ENCODE measurements around the gene CYB5A. TPM values are rescaled to one million over a fixed set of nuclear protein-coding genes. Genes with fewer than 3 reads are reported as not detected.
A peak's percentile ranks its signal among the peaks of the same experiment; 100 is the strongest.
"Not testable (repeated sequence)": the region's sequence is repeated elsewhere in the genome, so short reads cannot be mapped to it uniquely, and the experiment has no call there.

Gene CYB5A
- total RNA-seq, 4 donors from 2014 or later: 232 to 490 (median 267) TPM

DNA sequence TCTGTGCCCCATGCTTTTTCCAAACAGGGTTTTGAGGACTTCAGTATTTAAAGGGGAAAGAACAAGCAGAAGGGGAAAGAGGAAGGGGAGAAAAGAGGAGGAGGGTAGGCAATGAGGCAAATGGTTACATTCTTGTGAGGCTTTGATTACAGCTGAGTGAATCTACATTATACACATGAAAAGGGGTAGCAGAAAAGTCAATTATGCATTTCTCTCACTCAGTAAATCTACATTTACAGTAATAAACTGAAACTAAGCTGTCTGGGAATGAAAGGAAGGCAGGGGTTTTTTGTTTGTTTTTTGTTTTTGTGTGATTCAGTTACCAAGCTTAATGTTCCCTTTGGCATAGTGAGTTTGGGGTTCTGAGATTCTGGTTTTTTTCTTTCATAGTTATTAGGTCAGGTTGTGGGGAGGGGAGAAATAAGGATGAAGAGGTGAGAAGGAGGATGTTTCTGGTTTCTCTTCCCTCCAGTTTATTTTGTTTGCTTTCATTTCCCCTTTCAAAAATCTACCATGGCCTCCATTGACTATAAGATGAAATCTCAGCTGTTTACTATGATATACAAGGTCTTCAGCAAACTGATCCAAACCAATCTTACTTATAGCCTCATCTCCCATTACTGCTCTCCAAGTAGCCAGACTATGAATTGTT, 42.6 kb upstream of the CYB5A start:
- Histone ChIP-seq H3K27ac (no peak overlapping the region), H3K4me3 (no peak overlapping the region), H3K4me1 (no peaks in the 10 kb centered on the region), H3K27me3 (no peaks in the 10 kb centered on the region), H3K36me3 (no peaks in the 10 kb centered on the region), H3K9me3 (no peaks in the 10 kb centered on the region)
- no peak for DNase-seq (ENCODE audit: low spot score in 2 of 2)
- TF ChIP-seq EP300 (IDR thresholded peaks at IDR 0.05) (no peak), POLR2A (IDR thresholded peaks at IDR 0.05) (no peak)
- TF ChIP-seq, protein P1, sequence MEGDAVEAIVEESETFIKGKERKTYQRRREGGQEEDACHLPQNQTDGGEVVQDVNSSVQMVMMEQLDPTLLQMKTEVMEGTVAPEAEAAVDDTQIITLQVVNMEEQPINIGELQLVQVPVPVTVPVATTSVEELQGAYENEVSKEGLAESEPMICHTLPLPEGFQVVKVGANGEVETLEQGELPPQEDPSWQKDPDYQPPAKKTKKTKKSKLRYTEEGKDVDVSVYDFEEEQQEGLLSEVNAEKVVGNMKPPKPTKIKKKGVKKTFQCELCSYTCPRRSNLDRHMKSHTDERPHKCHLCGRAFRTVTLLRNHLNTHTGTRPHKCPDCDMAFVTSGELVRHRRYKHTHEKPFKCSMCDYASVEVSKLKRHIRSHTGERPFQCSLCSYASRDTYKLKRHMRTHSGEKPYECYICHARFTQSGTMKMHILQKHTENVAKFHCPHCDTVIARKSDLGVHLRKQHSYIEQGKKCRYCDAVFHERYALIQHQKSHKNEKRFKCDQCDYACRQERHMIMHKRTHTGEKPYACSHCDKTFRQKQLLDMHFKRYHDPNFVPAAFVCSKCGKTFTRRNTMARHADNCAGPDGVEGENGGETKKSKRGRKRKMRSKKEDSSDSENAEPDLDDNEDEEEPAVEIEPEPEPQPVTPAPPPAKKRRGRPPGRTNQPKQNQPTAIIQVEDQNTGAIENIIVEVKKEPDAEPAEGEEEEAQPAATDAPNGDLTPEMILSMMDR (IDR thresholded peaks at IDR 0.05): no peak

DNA sequence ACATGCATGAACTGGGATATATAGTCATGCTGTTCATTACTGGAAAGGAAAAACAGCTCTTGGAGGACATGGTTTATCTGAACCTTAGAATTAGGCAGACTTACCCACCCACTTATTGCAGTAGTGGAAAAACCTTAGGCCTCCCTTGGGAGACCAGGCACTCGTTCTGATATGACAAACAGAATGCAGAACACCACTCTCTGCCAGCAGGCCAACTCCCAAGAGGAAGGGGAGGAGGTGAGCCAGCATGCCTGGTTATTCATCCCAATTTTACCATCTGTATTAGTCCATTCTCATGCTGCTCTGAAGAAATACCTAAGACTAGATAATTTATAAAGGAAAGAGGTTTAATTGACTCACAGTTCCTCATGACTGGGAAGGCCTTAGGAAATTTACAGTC, 41.3 kb upstream of the CYB5A start:
- 53 to 56% methylated on average over 1 of the region's 1 CpG for WGBS, 2 donors
- TF ChIP-seq, protein P1 (IDR thresholded peaks at IDR 0.05): no peak
- no peak for TF ChIP-seq POLR2A (IDR thresholded peaks at IDR 0.05)
- no peak for TF ChIP-seq EP300 (IDR thresholded peaks at IDR 0.05)
- Histone ChIP-seq H3K27me3 (no peaks in the 10 kb centered on the region), H3K36me3 (no peaks in the 10 kb centered on the region), H3K27ac (no peak overlapping the region), H3K4me1 (no peaks in the 10 kb centered on the region), H3K4me3 (no peak overlapping the region), H3K9me3 (no peaks in the 10 kb centered on the region)
- DNase-seq (ENCODE audit: low spot score in 2 of 2): no peak

DNA sequence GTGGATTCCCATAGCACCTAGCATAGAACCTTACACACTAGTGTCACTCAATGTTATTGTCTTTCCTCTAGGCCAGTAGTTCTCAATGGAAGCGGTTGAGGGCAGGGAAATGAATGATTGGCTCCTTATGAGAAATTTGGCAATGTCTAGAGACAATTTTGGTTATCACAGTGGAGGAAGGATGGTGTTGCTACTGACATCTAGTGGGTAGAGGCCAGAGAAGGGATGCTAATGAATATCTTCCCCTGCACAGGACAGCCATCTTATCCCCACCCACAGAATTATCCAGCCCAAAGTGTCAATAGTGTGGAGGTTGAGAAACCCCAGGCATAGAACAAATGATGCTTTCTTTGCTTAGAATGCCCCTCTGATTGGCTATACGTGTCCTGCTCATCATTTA, 39.6 kb upstream of the CYB5A start:
- 42 to 53% methylated on average over 2 of the region's 2 CpGs for WGBS, 2 donors
- no peaks in the 10 kb centered on the region for H3K4me1 ChIP-seq
- no peak overlapping the region for H3K27ac ChIP-seq
- TF ChIP-seq POLR2A (IDR thresholded peaks at IDR 0.05): no peak
- TF ChIP-seq EP300 (IDR thresholded peaks at IDR 0.05): no peak
- TF ChIP-seq, protein P1 (IDR thresholded peaks at IDR 0.05): peak in 3 of 5 experiments; percentile 22 to 56 (median 51)
- H3K4me3 ChIP-seq: no peak overlapping the region
- peak in 1 of 2 donors; percentile 22 for DNase-seq (ENCODE audit: low spot score in 2 of 2)
- H3K9me3 ChIP-seq: no peaks in the 10 kb centered on the region
- H3K36me3 ChIP-seq: no peaks in the 10 kb centered on the region
- no peaks in the 10 kb centered on the region for H3K27me3 ChIP-seq

DNA sequence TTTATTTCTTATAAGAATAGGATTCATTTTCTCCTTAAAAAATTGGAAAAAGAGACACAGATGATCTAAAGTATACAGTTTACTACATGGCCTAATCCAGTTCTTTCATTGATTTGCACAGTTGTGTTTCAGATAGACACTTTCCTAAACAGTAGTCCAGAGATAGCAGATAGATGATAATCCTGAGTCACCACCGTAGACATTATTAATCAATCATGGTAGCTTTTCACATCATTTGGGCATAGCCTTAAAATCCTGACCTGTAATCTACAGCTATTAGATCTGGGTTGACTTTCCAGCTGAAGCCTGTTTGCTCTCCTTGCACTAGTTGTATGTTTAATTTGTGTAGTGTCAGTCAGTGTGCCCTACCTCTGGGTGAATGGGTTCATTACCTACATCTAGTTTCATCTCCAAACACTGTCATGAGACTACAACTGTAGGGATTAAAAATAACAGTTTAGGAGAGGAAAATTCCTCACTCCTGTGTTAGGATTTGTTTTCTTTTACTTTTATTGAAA, 38.0 kb upstream of the CYB5A start:
- WGBS, 2 donors: 93 to 100% methylated on average over 1 of the region's 1 CpG
- Histone ChIP-seq H3K27ac (no peak overlapping the region), H3K9me3 (no peaks in the 10 kb centered on the region), H3K27me3 (no peaks in the 10 kb centered on the region), H3K4me3 (no peak overlapping the region), H3K36me3 (no peaks in the 10 kb centered on the region), H3K4me1 (no peaks in the 10 kb centered on the region)
- no peak for DNase-seq (ENCODE audit: low spot score in 2 of 2)
- no peak for TF ChIP-seq POLR2A (IDR thresholded peaks at IDR 0.05)
- TF ChIP-seq EP300 (IDR thresholded peaks at IDR 0.05): no peak
- TF ChIP-seq, protein P1 (IDR thresholded peaks at IDR 0.05): no peak

DNA sequence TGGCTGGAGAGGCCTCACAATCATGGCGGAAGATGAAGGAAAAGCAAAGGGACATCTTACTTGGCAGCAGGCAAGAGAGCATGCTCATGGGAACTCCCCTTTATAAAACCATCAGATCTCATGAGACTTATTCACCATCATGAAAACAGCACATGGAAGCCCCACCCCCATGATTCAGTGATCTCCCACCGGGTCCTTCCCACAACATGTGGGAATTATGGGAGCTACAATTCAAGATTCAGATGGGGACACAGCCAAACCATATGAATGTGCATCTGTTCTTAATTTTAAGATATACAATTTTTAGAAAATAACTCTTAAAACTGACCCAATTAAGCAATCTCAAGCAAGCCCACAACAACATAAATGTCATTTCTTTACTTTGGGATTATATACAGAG, 36.4 kb upstream of the CYB5A start:
- 69 to 71% methylated on average over 2 of the region's 2 CpGs for WGBS, 2 donors
- H3K9me3 ChIP-seq: no peaks in the 10 kb centered on the region
- H3K4me3 ChIP-seq: no peak overlapping the region
- no peaks in the 10 kb centered on the region for H3K36me3 ChIP-seq
- H3K27ac ChIP-seq: no peak overlapping the region
- H3K4me1 ChIP-seq: no peaks in the 10 kb centered on the region
- TF ChIP-seq EP300 (IDR thresholded peaks at IDR 0.05): no peak
- TF ChIP-seq POLR2A (IDR thresholded peaks at IDR 0.05): no peak
- TF ChIP-seq, protein P1 (IDR thresholded peaks at IDR 0.05): no peak
- no peaks in the 10 kb centered on the region for H3K27me3 ChIP-seq
- DNase-seq (ENCODE audit: low spot score in 2 of 2): no peak

DNA sequence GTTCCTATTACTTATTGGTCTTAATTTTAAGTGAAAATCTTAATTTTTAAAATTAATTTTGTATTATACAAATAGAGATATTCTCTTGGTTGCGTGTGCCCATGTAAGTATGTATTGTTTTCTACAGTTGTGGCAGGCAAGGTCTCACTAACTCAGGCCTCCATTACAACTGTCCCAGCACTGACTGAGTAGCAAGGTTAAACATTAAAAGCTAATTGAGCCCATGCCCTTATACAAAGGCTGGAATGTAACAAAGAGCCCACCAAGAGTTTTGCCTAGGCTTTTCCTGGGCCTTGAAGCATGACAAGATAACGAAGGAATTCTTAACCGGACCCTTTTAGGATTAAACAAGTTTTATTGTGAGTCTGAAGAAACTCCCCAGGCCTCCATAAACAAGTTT, 35.0 kb upstream of the CYB5A start:
- WGBS, 2 donors: 86 to 90% methylated on average over 3 of the region's 3 CpGs
- not testable (repeated sequence) for H3K27me3 ChIP-seq; H3K4me3 ChIP-seq; DNase-seq (ENCODE audit: low spot score in 2 of 2); H3K27ac ChIP-seq; H3K9me3 ChIP-seq; H3K36me3 ChIP-seq; H3K4me1 ChIP-seq
